DOHH2 (cell line): Measurements from ENCODE around the gene ARID1B.

Experiments
- H3F3A ChIP-seq: fragments of 200-600 bp; sonication (generic), shearing (Covaris generic); 2 replicates; pipeline ENCODE4 v1.6.0; 2016; ENCODE audit warnings: antibody characterized with exemption, mild to moderate bottlenecking; ENCODE audit not compliant: control insufficient read depth, insufficient read depth
- H3K27ac ChIP-seq: fragments of 200-600 bp; sonication (generic); 2 replicates; pipeline ENCODE4 v1.5.1; 2014; ENCODE audit warnings: low read depth, mild to moderate bottlenecking, low read length, moderate library complexity
- H3K27me3 ChIP-seq: fragments of 200-600 bp; sonication (generic); 2 replicates; pipeline ENCODE4 v1.6.1; 2014; ENCODE audit warnings: mild to moderate bottlenecking, low read length, mixed read lengths; ENCODE audit not compliant: control insufficient read depth
- H3K36me3 ChIP-seq: fragments of 200-600 bp; sonication (generic); 2 replicates; pipeline ENCODE4 v1.6.1; 2014; ENCODE audit warnings: mild to moderate bottlenecking, low read length, moderate library complexity, mixed read lengths; ENCODE audit not compliant: control insufficient read depth
- H3K4me1 ChIP-seq: fragments of 200-600 bp; sonication (generic); 2 replicates; pipeline ENCODE4 v1.6.1; 2014; ENCODE audit warnings: mild to moderate bottlenecking, low read length, mixed read lengths; ENCODE audit not compliant: control insufficient read depth
- H3K4me2 ChIP-seq: fragments of 200-600 bp; sonication (generic); 2 replicates; pipeline ENCODE4 v1.6.0; 2014; ENCODE audit warnings: mild to moderate bottlenecking, low read length, moderate library complexity
- H3K4me3 ChIP-seq: fragments of 200-600 bp; sonication (generic); 2 replicates; pipeline ENCODE4 v1.5.1; 2014; ENCODE audit warnings: mild to moderate bottlenecking, low read length, mixed read lengths
- H3K79me2 ChIP-seq: fragments of 200-600 bp; sonication (generic); 2 replicates; pipeline ENCODE4 v1.6.1; 2014; ENCODE audit warnings: mild to moderate bottlenecking, low read length, mixed read lengths; ENCODE audit not compliant: control insufficient read depth
- H3K9me2 ChIP-seq: fragments of 200-600 bp; sonication (generic); replicated peaks from 2 replicates; pipeline ENCODE4 v1.6.1; 2014; ENCODE audit warnings: mild to moderate bottlenecking, low read length, mixed read lengths; ENCODE audit not compliant: control insufficient read depth
- H3K9me3 ChIP-seq: fragments of 200-600 bp; sonication (generic); 2 replicates; pipeline ENCODE4 v1.6.1; 2014; ENCODE audit warnings: antibody characterized with exemption, low read length, mixed read lengths; ENCODE audit not compliant: control insufficient read depth, insufficient read depth
- H4K20me1 ChIP-seq: fragments of 200-600 bp; sonication (generic); 2 replicates; pipeline ENCODE4 v1.6.0; 2014; ENCODE audit warnings: low read depth, mild to moderate bottlenecking, antibody characterized with exemption, low read length, moderate library complexity; ENCODE audit not compliant: control insufficient read depth, insufficient read depth
- EZH2phosphoT487 ChIP-seq: fragments of 200-600 bp; sonication (generic); IDR thresholded peaks from 2 replicates; pipeline ENCODE4 v1.6.1; 2017; ENCODE audit warnings: borderline replicate concordance, mild to moderate bottlenecking, antibody characterized with exemption, low read length, moderate library complexity, mixed read lengths
- TF ChIP-seq, protein P1 (sequence below): fragments of 200-600 bp; sonication (generic); IDR thresholded peaks from one replicate; pipeline ENCODE4 v1.5.1; 2014; ENCODE audit warnings: antibody characterized with exemption, mild to moderate bottlenecking, low read depth, low read length; ENCODE audit not compliant: poor library complexity, severe bottlenecking

Gene ARID1B

DNA sequence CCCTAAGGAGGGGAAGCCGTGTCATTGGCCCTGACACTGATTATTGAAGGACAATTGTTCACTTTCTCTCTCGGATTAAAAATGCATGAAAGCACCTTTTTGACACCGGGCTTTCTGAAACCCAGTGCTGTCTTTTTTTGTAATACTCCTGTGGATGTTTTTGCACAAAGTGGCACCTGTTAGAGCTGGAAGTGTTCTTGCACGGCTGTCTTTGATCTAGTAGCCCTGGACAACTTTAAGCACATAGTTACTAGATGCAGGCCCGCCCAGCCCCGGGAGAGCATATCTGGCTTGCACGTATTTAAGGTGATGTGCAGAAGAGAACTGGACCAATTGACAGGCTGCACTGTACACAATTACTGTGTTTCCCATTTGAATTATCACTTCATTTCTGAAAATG, 72.6 kb downstream of the ARID1B start:
- Histone ChIP-seq H3K4me3 (peak overlapping the region; percentile 58), H3F3A (peaks cover 42% of the 10 kb centered on the region), H3K27me3 (no peaks in the 10 kb centered on the region), H3K36me3 (peaks cover 15% of the 10 kb centered on the region), H3K27ac (peak overlapping the region; percentile 80; the same call in 1 of the 2 replicates), H3K9me2 (no peaks in the 10 kb centered on the region), H3K79me2 (peaks cover 100% of the 10 kb centered on the region), H3K4me1 (peaks cover 94% of the 10 kb centered on the region), H3K9me3 (no peaks in the 10 kb centered on the region), H4K20me1 (peaks cover 68% of the 10 kb centered on the region), H3K4me2 (peak overlapping the region; percentile 83)
- TF ChIP-seq, protein P1, sequence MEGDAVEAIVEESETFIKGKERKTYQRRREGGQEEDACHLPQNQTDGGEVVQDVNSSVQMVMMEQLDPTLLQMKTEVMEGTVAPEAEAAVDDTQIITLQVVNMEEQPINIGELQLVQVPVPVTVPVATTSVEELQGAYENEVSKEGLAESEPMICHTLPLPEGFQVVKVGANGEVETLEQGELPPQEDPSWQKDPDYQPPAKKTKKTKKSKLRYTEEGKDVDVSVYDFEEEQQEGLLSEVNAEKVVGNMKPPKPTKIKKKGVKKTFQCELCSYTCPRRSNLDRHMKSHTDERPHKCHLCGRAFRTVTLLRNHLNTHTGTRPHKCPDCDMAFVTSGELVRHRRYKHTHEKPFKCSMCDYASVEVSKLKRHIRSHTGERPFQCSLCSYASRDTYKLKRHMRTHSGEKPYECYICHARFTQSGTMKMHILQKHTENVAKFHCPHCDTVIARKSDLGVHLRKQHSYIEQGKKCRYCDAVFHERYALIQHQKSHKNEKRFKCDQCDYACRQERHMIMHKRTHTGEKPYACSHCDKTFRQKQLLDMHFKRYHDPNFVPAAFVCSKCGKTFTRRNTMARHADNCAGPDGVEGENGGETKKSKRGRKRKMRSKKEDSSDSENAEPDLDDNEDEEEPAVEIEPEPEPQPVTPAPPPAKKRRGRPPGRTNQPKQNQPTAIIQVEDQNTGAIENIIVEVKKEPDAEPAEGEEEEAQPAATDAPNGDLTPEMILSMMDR: no peak
- TF ChIP-seq EZH2phosphoT487: no peak

DNA sequence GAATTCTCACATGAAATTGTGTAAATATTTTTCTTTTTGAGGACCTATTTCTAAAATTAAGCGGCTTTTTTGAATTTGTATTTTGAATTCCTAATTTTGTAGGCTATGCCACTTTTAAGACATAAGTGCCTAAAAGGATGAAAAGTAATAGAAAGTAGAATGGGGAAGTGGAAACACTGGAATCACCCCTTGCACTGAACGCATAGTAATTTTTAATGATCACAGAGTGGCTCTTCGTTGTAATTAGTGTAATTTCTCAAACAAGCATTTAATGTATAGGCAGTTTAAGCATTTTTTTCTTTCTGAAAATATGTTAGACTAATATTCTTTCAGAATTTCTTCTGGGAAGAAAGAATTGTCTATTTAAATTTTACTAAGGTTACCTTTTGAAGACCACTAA, 73.2 kb downstream of the ARID1B start:
- Histone ChIP-seq H3K27me3 (no peaks in the 10 kb centered on the region), H3K27ac (peak overlapping the region; percentile 80), H3K4me1 (peaks cover 88% of the 10 kb centered on the region), H3K9me3 (no peaks in the 10 kb centered on the region), H3K79me2 (peaks cover 100% of the 10 kb centered on the region), H3F3A (peaks cover 42% of the 10 kb centered on the region), H3K4me2 (peak overlapping the region; percentile 83), H3K36me3 (peaks cover 11% of the 10 kb centered on the region), H3K4me3 (peak overlapping the region; percentile 58), H4K20me1 (peaks cover 63% of the 10 kb centered on the region), H3K9me2 (no peaks in the 10 kb centered on the region)
- TF ChIP-seq EZH2phosphoT487: no peak
- TF ChIP-seq, protein P1: no peak

DNA sequence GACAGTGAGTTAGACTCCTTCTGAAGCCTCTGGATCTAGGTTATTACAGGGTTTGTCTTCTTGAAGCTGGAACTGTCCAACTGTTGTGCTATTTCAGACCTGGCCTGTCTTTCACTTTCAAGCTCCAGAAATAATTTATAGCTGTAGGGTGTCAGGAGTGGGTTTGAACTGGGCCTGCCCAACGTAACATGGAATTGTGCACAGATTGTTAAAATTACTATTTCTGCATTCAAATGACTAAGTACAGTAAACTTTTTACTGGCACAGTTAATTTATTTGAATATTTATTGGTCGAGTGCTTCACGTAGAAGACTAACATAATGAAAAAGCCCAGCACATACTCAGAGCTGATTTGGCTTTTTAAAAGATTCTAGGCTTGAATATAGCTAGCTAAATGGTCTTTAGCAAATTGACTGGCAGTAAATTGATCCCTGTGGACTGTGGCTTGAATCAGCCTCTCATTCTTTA, 74.3 kb downstream of the ARID1B start:
- Histone ChIP-seq H3K4me2 (peak overlapping the region; percentile 83), H3K4me1 (peaks cover 88% of the 10 kb centered on the region), H3K79me2 (peaks cover 100% of the 10 kb centered on the region), H3K27ac (peak overlapping the region; percentile 80), H3K36me3 (peaks cover 11% of the 10 kb centered on the region), H3K27me3 (no peaks in the 10 kb centered on the region), H3K4me3 (peak overlapping the region; percentile 58), H3F3A (peaks cover 42% of the 10 kb centered on the region), H3K9me2 (no peaks in the 10 kb centered on the region), H3K9me3 (no peaks in the 10 kb centered on the region), H4K20me1 (peaks cover 70% of the 10 kb centered on the region)
- TF ChIP-seq, protein P1: no peak
- TF ChIP-seq EZH2phosphoT487: no peak
